Skeletal muscle tissue (tissue), 5 donors: ENCODE data around the gene DYNC1LI1. TPM values are rescaled to one million over a fixed set of nuclear protein-coding genes. Genes with fewer than 3 reads are reported as not detected.

Source experiments
- H3K27ac ChIP-seq: one replicate; pipeline ENCODE4 v1.7.0; 2013; ENCODE audit warnings: mild to moderate bottlenecking, low read depth, low read length, inconsistent platforms
- H3K27me3 ChIP-seq, 3 donors: one replicate each; pipeline ENCODE4 v1.7.0; 2013; ENCODE audit warnings: low read length in 3 of 3; ENCODE audit not compliant: control insufficient read depth in 3 of 3, insufficient read depth in 3 of 3
- H3K36me3 ChIP-seq, 3 donors: one replicate each; pipeline ENCODE4 v1.7.0; 2013; ENCODE audit warnings: low read length in 3 of 3; ENCODE audit not compliant: control insufficient read depth in 3 of 3, insufficient read depth in 3 of 3
- H3K4me1 ChIP-seq, 3 donors: one replicate each; pipeline ENCODE4 v1.7.0; 2013; ENCODE audit warnings: low read length in 3 of 3, mild to moderate bottlenecking in 3 of 3; ENCODE audit not compliant: control insufficient read depth in 3 of 3, insufficient read depth in 3 of 3
- H3K4me3 ChIP-seq, 3 donors: one replicate each; pipeline ENCODE4 v1.7.0; 2013; ENCODE audit warnings: low read length in 3 of 3
- H3K9ac ChIP-seq, 3 donors: one replicate each; pipeline ENCODE4 v1.7.0; 2013; ENCODE audit warnings: low read length in 3 of 3, mild to moderate bottlenecking in 3 of 3, moderate library complexity in 2 of 3, low read depth in 1 of 3
- H3K9me3 ChIP-seq, 3 donors: one replicate each; pipeline ENCODE4 v1.7.0; 2013; ENCODE audit warnings: low read length in 3 of 3; ENCODE audit not compliant: control insufficient read depth in 3 of 3
- small RNA-seq: library from RNA; depleted of rRNA; stranded (forward); fragments of <200 nt; gene quantifications from one replicate; pipeline ENCODE3, GENCODE V24; 2014
- total RNA-seq: library from RNA; depleted of rRNA; stranded (reverse); fragments of >200 nt; gene quantifications from one replicate; pipeline ENCODE4 v1.2.3, GENCODE V29; 2014
- donor health status: Osteomylitis.

DYNC1LI1 gene
- total RNA-seq, 1 donor from 2014 or later = 25.6 TPM

GRCh38 chr3:32484436-32484835, 86.2 kb downstream of the DYNC1LI1 start:
- Histone ChIP-seq H3K27me3 (no peaks in the 10 kb centered on the region), H3K4me1 (no peaks in the 10 kb centered on the region), H3K4me3 (no peak overlapping the region), H3K27ac (no peak overlapping the region), H3K9me3 (no peaks in the 10 kb centered on the region), H3K36me3 (peaks cover 0 to 5% (median 3%) of the 10 kb centered on the region in 3 donors), H3K9ac (no peak overlapping the region)

- no peak overlapping the region for H3K27ac ChIP-seq
- no peak overlapping the region for H3K4me3 ChIP-seq
- no peaks in the 10 kb centered on the region for H3K27me3 ChIP-seq
- H3K4me1 ChIP-seq = no peaks in the 10 kb centered on the region
- peaks cover 0 to 5% (median 3%) of the 10 kb centered on the region in 3 donors for H3K36me3 ChIP-seq
- H3K9ac ChIP-seq = no peak overlapping the region
- H3K9me3 ChIP-seq = no peaks in the 10 kb centered on the region
Measured at GRCh38 chr3:32483772-32484171, 86.9 kb downstream of the DYNC1LI1 start.

GRCh38 chr3:32482693-32483092, 88.0 kb downstream of the DYNC1LI1 start:
- Histone ChIP-seq H3K27ac (no peak overlapping the region), H3K36me3 (peaks cover 0 to 5% (median 3%) of the 10 kb centered on the region in 3 donors), H3K27me3 (no peaks in the 10 kb centered on the region), H3K4me1 (no peaks in the 10 kb centered on the region), H3K9ac (no peak overlapping the region), H3K4me3 (no peak overlapping the region), H3K9me3 (no peaks in the 10 kb centered on the region)

GRCh38 chr3:32481791-32482631, 88.6 kb downstream of the DYNC1LI1 start:
- Histone ChIP-seq H3K36me3 (peaks cover 0 to 5% (median 3%) of the 10 kb centered on the region in 3 donors), H3K4me3 (no peak overlapping the region), H3K9ac (no peak overlapping the region), H3K4me1 (no peaks in the 10 kb centered on the region), H3K9me3 (no peaks in the 10 kb centered on the region), H3K27ac (no peak overlapping the region), H3K27me3 (no peaks in the 10 kb centered on the region)

GRCh38 chr3:32480604-32481003, 90.1 kb downstream of the DYNC1LI1 start:
- H3K4me1 ChIP-seq = no peaks in the 10 kb centered on the region
- no peaks in the 10 kb centered on the region for H3K27me3 ChIP-seq
- no peak overlapping the region for H3K4me3 ChIP-seq
- H3K9ac ChIP-seq = no peak overlapping the region
- peaks cover 0 to 2% (median 0%) of the 10 kb centered on the region in 3 donors for H3K36me3 ChIP-seq
- no peaks in the 10 kb centered on the region for H3K9me3 ChIP-seq
- no peak overlapping the region for H3K27ac ChIP-seq

Small RNA genes lying within 50 kb of the gene (small RNA-seq; reads per million reads assigned to genes)
- gene MIR548AY = 0.09 reads per million

Other genes starting within 250 kb of the DYNC1LI1 start
- gene CMTM7, start 179.0 kb downstream of the DYNC1LI1 start, total RNA-seq = 3.7 TPM
- gene CMTM6, start 68.0 kb downstream of the DYNC1LI1 start, total RNA-seq = 26.6 TPM
- gene CNOT10, start 114.3 kb upstream of the DYNC1LI1 start, total RNA-seq = 30.3 TPM
- gene TRIM71, start 247.1 kb upstream of the DYNC1LI1 start, total RNA-seq = 0.52 TPM